ENCODE results near the gene SDHB.

Gene SDHB

DNA sequence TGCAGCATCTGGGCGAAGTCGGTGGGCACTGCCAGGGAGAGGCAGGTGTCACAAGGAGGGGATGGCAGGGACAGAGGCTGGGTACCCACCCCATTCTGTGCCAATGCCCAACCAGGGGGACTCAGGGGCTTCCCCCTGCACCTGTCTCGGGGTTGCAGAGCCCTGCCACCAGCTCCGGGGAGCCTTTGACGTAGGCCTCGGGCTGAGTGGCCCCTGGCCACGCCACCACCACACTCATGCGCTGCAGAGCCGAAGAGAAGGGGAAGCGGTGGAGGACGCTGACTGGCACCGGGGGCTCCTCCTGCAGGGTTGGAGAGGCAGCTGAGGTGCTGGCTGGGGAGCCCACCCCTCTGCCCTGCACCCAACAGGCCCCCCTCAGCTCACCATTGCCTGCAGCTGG lies 61.7 kb downstream of the SDHB start:
- no peak for DNase-seq (ENCODE audit: low read depth)
- TF ChIP-seq, protein P1, sequence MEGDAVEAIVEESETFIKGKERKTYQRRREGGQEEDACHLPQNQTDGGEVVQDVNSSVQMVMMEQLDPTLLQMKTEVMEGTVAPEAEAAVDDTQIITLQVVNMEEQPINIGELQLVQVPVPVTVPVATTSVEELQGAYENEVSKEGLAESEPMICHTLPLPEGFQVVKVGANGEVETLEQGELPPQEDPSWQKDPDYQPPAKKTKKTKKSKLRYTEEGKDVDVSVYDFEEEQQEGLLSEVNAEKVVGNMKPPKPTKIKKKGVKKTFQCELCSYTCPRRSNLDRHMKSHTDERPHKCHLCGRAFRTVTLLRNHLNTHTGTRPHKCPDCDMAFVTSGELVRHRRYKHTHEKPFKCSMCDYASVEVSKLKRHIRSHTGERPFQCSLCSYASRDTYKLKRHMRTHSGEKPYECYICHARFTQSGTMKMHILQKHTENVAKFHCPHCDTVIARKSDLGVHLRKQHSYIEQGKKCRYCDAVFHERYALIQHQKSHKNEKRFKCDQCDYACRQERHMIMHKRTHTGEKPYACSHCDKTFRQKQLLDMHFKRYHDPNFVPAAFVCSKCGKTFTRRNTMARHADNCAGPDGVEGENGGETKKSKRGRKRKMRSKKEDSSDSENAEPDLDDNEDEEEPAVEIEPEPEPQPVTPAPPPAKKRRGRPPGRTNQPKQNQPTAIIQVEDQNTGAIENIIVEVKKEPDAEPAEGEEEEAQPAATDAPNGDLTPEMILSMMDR (IDR thresholded peaks at IDR 0.05; ENCODE audit: low read depth, low read length, missing control alignments) = no peak

DNA sequence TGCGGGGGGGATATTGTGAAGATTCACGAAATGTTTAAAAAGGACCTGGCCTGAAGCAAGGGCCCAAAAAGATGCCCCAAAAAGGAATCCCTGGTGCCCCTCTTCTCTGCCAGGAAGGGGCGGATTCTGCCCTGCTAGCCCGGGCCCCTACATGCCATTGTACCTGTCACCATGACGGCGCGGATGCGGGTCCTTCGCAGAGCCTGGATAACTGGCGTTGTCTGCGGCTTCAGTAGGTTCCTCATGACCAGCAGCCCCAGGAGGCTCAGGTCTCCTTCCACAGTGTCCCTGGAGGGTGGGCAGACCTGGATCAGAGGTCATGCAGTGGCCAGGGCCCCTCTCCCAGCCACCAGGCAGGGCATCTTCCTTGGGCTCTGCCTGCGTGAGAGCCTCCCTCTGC lies 62.3 kb downstream of the SDHB start:
- H3K4me3 ChIP-seq (ENCODE audit: low read depth, low read length) = no peak overlapping the region
- TF ChIP-seq, protein P1 (IDR thresholded peaks at IDR 0.05; ENCODE audit: low read depth, low read length, missing control alignments) = no peak
- no peak for DNase-seq (ENCODE audit: low read depth)

More for the DNA sequence above, 61.7 kb downstream of the SDHB start:
- H3K4me3 ChIP-seq (ENCODE audit: low read depth, low read length) = no peak overlapping the region

DNA sequence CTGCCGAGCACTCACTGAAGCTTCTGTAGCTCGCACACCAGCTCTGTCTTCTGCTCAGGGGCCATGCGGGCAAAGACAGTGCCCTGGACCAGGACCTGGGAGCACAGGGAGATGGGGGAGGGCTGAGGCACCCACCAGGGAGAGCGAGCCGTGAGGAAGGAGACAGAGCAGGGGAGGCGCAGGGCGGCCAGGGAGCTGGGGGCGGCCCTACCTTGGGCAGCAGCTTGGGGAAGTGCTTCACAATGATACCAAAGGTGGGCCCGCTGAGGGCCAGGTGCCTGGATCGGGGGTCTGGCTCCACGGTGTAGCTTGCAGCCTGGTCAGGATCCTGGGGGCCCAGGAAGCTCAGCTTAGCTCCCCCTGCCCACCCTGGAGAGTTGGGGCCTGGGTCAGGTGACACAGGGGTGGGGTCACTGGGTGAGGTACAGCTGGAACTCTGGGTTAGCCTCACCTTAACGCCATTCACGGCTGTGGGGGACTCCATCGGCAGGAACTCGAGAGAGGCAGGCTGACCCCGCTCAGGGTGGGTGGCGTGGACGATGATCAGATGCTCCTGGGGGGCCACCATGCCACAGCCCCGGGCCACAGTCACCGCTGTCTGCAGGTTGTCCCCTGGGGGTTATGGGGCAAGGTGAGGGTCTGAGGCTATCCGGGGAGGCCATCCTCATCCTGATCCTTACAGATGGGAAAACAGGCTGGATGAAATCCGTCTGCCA lies 64.0 kb downstream of the SDHB start:
- TF ChIP-seq, protein P1 (IDR thresholded peaks at IDR 0.05; ENCODE audit: low read depth, low read length, missing control alignments) = no peak
- no peak for DNase-seq (ENCODE audit: low read depth)
- no peak overlapping the region for H3K4me3 ChIP-seq (ENCODE audit: low read depth, low read length)

DNA sequence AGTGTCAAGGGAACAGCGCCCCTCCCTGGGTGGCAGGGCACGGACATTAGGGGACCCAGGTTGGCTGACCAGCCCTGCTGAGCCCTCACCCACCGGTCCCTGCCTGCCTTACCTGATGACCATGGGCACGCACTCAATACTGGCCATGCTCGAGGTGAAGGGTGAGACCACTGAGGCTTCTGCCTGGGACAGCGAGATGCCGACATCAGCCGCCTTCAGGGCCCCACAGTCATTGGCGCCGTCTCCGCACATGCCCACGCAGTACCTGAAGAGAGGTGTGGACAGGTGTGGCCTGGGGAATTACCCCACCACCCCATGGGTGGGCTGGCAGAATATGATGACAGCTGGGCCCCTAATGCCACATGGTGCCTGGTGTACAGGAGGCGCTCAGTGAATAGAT lies 65.6 kb downstream of the SDHB start:
- TF ChIP-seq, protein P1 (IDR thresholded peaks at IDR 0.05; ENCODE audit: low read depth, low read length, missing control alignments) = no peak
- no peak for DNase-seq (ENCODE audit: low read depth)
- no peak overlapping the region for H3K4me3 ChIP-seq (ENCODE audit: low read depth, low read length)

DNA sequence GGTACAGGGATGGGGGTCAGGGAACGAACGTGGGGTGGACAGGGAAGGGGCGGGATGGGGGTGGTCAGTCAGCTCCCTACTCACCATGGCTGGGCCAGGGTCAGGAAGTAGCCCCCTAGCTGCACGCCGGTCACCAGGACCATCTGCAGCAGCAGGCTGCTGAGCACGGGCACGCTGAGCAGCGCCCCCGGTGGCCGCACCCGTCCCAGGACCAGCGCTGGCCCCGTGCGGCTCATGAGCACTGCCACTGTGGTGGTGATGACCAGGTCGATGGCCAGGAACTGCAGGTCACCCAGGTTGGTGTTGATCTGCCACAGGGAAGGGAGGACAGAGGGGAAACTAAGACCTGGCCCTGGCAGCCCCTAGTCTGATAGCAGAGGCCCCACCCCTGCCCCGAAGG lies 66.9 kb downstream of the SDHB start:
- no peak overlapping the region for H3K4me3 ChIP-seq (ENCODE audit: low read depth, low read length)
- TF ChIP-seq, protein P1 (IDR thresholded peaks at IDR 0.05; ENCODE audit: low read depth, low read length, missing control alignments) = peak; percentile 50
- DNase-seq (ENCODE audit: low read depth) = no peak

DNA sequence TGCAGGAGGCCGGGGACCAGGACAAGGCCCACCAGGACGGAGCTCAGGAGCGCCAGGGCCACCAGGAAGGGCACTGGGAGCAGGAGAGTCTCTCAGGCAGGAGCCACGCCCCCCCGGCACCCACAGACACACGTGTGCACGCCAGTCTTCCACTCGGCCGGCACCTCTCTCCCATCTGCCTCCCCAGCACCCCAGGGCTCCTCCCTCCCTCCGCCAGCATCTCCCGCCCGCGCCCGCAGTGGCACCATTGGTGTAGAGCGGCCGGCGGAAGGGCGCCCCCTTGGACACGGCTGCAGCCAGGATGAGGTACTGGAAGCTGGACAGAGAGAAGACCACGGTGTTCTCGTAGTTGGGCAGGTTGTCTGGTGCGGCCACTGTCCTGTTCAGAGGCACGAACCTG lies 67.3 kb downstream of the SDHB start:
- no peak for DNase-seq (ENCODE audit: low read depth)
- no peak overlapping the region for H3K4me3 ChIP-seq (ENCODE audit: low read depth, low read length)
- TF ChIP-seq, protein P1 (IDR thresholded peaks at IDR 0.05; ENCODE audit: low read depth, low read length, missing control alignments) = no peak

DNA sequence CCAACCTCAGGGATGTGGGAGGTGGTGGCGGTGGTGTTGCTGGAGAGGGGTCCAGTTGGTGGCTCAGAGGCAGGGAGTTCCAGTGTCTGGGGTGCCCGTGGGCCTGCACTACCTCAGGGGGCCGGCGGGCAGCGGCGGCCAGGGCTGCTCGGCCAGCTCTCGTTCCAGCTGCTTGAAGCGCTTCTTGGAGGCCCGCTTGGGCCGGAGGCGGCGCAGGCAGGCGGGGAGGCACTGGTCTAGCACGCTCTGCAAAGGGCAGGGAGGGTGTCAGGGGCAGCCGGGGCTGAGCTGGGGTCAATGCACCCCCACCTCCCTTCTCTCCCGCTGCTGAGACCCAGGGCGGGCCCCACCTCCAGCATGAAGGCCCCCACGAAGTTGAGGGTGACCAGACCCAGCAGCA lies 67.7 kb downstream of the SDHB start:
- DNase-seq (ENCODE audit: low read depth) = no peak
- TF ChIP-seq, protein P1 (IDR thresholded peaks at IDR 0.05; ENCODE audit: low read depth, low read length, missing control alignments) = no peak
- no peak overlapping the region for H3K4me3 ChIP-seq (ENCODE audit: low read depth, low read length)
